ENCODE data around the gene ANKRD28.

DNA sequence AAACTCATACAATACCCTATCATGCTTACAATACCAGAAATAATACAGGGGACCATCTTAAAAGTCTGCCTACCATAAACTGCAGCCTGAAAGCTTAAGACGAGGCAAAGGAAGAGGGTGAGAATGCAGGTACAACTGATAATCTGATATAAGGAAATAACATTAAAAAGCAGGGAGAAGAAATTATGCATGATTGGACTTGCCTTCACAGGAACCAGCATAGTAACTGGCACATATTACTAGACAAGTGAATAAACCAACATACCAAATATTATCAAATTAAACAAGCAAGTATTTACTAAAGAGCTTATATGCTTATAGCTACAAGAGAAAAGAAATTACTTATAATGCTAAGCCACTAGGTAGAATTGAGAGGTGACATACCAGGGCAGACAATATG, 18.7 kb downstream of the ANKRD28 start:
- no peak for TF ChIP-seq SP1 (IDR thresholded peaks at IDR 0.05)
- TF ChIP-seq, protein P1, sequence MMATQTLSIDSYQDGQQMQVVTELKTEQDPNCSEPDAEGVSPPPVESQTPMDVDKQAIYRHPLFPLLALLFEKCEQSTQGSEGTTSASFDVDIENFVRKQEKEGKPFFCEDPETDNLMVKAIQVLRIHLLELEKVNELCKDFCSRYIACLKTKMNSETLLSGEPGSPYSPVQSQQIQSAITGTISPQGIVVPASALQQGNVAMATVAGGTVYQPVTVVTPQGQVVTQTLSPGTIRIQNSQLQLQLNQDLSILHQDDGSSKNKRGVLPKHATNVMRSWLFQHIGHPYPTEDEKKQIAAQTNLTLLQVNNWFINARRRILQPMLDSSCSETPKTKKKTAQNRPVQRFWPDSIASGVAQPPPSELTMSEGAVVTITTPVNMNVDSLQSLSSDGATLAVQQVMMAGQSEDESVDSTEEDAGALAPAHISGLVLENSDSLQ (IDR thresholded peaks at IDR 0.05) = no peak
- TF ChIP-seq TARDBP (IDR thresholded peaks at IDR 0.05) = no peak

Data from HEK293T (cell line).